Left lung (tissue), 10 donors: Measurements from ENCODE around the gene TCAF1. TPM values are rescaled to one million over a fixed set of nuclear protein-coding genes. Genes with fewer than 3 reads are reported as not detected.

Source experiments
- ATAC-seq: fragments of 200-7000 bp; cut with Tn5 transposase; one replicate; pipeline ENCODE4 v1.9.1; 2020; ENCODE audit warnings: moderate library complexity
- DNase-seq, 4 donors: peaks; one replicate each; pipeline ENCODE4 v3.0.0-alpha.2; 2013 to 2020
- H3K27ac ChIP-seq, 2 donors: fragments of 200-600 bp; sonication (generic) in 1 of 2; one replicate each; pipeline versions ENCODE4 v1.5.0 to v1.8.0; 2020 to 2021
- H3K27me3 ChIP-seq, 2 donors: fragments of 200-600 bp; sonication (generic) in 1 of 2; one replicate each; pipeline versions ENCODE4 v1.5.0 to v1.8.0; 2020 to 2021
- H3K36me3 ChIP-seq, 2 donors: fragments of 200-600 bp; sonication (generic) in 1 of 2; one replicate each; pipeline versions ENCODE4 v1.5.0 to v1.8.0; 2020 to 2021
- H3K4me1 ChIP-seq, 2 donors: fragments of 200-600 bp; one replicate each; pipeline ENCODE4 v1.8.0; 2021
- H3K4me3 ChIP-seq, 2 donors: fragments of 200-600 bp; sonication (generic) in 1 of 2; one replicate each; pipeline versions ENCODE4 v1.5.0 to v1.8.0; 2020 to 2021; ENCODE audit warnings: mild to moderate bottlenecking in 1 of 2
- H3K9me3 ChIP-seq, 2 donors: fragments of 200-600 bp; sonication (generic) in 1 of 2; one replicate each; pipeline versions ENCODE4 v1.5.0 to v1.8.0; 2020 to 2021
- intact Hi-C, 2 donors: fragments of 100-400 bp; cut with DNase I; formaldehyde crosslinking; loops; one replicate each; pipeline versions ENCODE4 v1.11.2 to v1.14.2; 2022
- polyA plus RNA-seq, 6 donors: library from polyadenylated mRNA; unstranded; fragments of 120-200 nt; gene quantifications; one replicate each; pipeline ENCODE4 v1.2.1, GENCODE V29; 2013; ENCODE audit not compliant: insufficient read length in 6 of 6
- total RNA-seq, 2 donors: library from RNA; stranded (reverse); fragmentation: NEBNext Ultra II Directional; extraction: Animal tissue kit (Norgen Biotek cat#: 25700); gene quantifications; one replicate each; pipeline ENCODE4 v1.2.1, GENCODE V29; 2021
- TF ChIP-seq, protein P1 (sequence below), 2 donors: fragments of 200-600 bp; sonication (generic) in 1 of 2; IDR thresholded peaks; one replicate each; pipeline versions ENCODE4 v1.5.0 to v1.8.0; 2021; ENCODE audit warnings: antibody characterized with exemption in 2 of 2
- donor health status: DM: no; HTN: yes; CAD: no.
- donor health status: DM: no; HTN: no; CAD: no.

Gene TCAF1
- total and polyA plus RNA-seq, 8 donors: 39.4 to 135 (median 101) TPM

DNA sequence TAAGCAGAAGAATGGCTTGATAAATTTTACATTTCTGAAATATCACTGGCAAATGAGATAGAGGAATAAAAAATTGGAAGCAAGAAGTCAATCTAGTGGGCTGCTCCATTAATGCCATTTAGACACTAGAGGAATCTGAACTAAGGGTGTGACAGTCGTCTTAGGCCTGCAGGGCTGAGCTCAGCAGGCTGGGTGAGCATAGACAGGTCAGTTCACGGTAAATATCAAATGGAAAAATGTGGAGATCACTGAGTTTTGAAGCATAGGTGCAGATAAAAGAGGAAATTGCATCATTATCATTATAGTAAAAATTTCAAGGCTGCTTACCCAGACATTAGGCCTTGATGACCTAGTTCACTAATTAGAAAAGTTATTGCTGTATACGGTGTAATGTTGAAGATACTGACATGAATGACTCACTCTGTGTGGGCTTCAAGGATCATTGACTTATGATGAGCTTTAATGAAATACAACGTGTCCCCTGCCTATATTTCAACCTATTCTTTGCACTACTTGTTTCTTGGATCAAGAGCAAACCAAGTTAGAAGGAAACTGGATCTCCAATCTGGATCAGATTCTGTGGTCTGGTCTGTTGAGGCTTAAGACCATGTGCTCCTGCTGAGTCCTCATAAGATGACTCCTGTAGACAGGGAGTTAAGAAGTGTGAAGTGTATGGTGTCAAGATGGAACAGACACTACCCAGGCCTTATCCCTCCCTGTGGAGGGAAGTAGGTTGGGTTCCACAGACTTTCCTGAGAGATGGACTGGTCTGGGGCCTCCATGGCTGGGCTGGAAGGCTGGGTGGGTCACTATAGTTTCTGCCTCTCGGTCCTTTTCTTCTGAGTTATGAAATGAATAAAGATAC lies 36.6 kb upstream of the TCAF1 start:
- no peaks in the 10 kb centered on the region for H3K9me3 ChIP-seq
- H3K36me3 ChIP-seq: no peaks in the 10 kb centered on the region
- ATAC-seq (no peak), DNase-seq (no peak)
- no peak overlapping the region for H3K27ac ChIP-seq
- intact Hi-C loops: no loop called here
- H3K27me3 ChIP-seq: no peaks in the 10 kb centered on the region
- no peak overlapping the region for H3K4me3 ChIP-seq
- TF ChIP-seq, protein P1, sequence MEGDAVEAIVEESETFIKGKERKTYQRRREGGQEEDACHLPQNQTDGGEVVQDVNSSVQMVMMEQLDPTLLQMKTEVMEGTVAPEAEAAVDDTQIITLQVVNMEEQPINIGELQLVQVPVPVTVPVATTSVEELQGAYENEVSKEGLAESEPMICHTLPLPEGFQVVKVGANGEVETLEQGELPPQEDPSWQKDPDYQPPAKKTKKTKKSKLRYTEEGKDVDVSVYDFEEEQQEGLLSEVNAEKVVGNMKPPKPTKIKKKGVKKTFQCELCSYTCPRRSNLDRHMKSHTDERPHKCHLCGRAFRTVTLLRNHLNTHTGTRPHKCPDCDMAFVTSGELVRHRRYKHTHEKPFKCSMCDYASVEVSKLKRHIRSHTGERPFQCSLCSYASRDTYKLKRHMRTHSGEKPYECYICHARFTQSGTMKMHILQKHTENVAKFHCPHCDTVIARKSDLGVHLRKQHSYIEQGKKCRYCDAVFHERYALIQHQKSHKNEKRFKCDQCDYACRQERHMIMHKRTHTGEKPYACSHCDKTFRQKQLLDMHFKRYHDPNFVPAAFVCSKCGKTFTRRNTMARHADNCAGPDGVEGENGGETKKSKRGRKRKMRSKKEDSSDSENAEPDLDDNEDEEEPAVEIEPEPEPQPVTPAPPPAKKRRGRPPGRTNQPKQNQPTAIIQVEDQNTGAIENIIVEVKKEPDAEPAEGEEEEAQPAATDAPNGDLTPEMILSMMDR (IDR thresholded peaks at IDR 0.05): no peak
- H3K4me1 ChIP-seq: no peaks in the 10 kb centered on the region

DNA sequence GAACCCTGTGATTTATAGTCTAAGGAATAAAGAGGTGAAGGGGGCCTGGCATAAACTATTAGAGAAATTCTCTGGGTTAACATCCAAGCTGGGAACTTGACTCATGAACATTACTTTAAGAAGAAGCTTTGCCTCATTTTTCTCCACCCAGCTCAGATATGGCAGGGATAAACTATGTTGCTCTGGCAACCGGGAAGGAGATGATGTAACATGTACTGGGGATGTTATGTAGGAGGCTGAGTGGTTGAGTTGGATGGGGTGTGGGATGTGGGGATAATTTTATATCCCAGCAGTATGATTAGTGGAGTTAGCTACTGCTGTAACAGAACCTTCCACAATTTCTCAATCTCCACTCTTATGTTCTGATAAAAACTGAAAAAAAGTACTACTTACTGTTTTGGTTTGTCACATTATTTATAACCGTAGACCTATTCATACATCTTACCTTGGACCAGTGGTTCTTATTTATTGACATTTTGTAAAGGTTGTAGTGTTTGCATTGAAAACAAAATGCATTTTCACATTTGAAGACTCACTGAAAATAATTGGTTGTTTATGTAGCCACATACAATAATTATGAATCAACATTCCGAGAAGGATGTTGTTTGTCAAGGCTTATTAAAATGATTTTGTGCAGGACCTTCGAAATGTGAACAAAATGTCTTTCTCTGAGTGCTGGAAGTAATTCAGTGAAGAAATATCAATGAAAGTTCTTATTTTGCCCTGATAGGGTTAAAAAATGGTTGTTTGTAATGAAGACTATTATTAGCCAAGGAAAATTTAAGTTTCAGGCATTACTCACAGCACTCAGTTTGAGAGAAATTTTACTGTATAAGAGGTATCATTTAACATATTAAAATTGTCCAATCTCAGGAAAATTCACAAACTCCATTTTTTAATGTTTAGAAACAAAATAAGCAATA lies 34.4 kb upstream of the TCAF1 start:
- Histone ChIP-seq H3K9me3 (no peaks in the 10 kb centered on the region), H3K27me3 (no peaks in the 10 kb centered on the region), H3K4me1 (no peaks in the 10 kb centered on the region), H3K36me3 (no peaks in the 10 kb centered on the region), H3K27ac (no peak overlapping the region), H3K4me3 (no peak overlapping the region)
- intact Hi-C loops: no loop called here
- ATAC-seq (peak; percentile 47), DNase-seq (no peak)
- TF ChIP-seq, protein P1 (IDR thresholded peaks at IDR 0.05): no peak

DNA sequence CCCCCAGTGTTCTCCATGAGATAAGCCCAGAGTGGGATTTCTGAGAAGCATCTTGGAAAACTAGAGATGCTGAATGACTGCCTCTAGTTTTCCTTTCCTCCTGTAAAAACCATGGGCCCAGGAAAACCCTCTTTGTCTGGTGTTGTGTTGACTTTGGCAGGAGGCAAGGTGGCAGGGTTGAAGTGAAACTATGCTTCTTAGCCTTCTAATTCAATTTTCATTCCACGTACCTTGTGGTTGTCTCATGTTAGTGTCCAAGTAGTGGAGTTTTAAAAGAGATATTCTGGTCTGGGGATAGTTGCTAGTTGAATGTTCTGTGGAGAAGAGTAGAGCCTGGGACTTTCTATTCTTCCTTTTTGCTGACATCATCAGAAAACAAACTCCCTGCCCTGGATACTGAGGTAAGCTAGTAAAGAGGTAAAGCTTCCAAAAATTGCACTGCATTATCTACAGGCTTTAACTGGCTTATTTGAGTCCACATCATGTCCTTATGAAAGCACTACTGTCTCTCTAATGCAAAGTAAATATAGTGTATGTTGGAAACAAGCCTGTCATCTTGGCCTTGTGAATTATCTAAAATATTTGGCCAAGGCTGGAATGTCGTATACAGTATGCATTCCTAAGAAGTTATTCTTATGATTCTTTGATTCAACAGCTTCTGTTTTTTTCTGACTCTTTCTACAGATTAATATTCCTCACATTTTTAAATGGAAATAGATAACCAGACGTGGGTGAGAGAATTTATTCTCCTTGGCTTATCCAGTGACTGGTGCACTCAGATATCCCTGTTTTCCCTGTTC lies 32.8 kb upstream of the TCAF1 start, which contains the start of gene OR2F2:
Gene OR2F2 (plus strand): TSS at position 708 of the 800 bp plus-strand sequence. CDS start 0 bp downstream, at position 708.
- no peaks in the 10 kb centered on the region for H3K9me3 ChIP-seq
- H3K36me3 ChIP-seq: no peaks in the 10 kb centered on the region
- DNase-seq (no peak), ATAC-seq (no peak)
- H3K4me1 ChIP-seq: no peaks in the 10 kb centered on the region
- TF ChIP-seq, protein P1 (IDR thresholded peaks at IDR 0.05): no peak
- H3K4me3 ChIP-seq: no peak within 1 kb of the TSS
- no peak within 1 kb of the TSS for H3K27ac ChIP-seq
- intact Hi-C loops: no loop called here
- no peaks in the 10 kb centered on the region for H3K27me3 ChIP-seq

DNA sequence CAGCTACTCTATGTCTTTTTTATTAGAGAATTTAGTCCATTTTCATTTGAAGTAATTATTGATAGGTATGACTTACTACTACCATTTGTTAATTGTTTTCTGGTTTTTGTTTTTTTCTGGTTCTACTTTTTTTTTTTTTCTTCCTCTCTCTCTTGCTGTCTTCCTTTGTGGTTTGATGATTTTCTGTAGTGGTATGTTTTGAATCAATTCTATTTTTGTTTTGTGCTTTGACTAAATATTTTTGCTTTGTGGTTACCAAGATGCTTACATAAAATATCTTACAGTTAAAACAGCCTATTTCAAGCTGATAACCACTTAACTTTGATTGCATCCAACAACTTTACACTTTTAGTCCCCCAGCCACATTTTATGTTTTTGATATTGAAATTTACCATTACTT lies 29.8 kb upstream of the TCAF1 start:
- Histone ChIP-seq H3K36me3 (no peaks in the 10 kb centered on the region), H3K4me3 (no peak overlapping the region), H3K27me3 (no peaks in the 10 kb centered on the region), H3K4me1 (no peaks in the 10 kb centered on the region), H3K9me3 (no peaks in the 10 kb centered on the region), H3K27ac (no peak overlapping the region)
- DNase-seq (no peak), ATAC-seq (no peak)
- intact Hi-C loops: no loop called here
- TF ChIP-seq, protein P1 (IDR thresholded peaks at IDR 0.05): no peak
